H9 (cell line): ENCODE results near the gene TSNAX. TPM values are rescaled to one million over a fixed set of nuclear protein-coding genes. Genes with fewer than 3 reads are reported as not detected.

Experiments
- DNase-seq: peaks from one replicate; pipeline ENCODE4 v3.0.0-alpha.2; 2017
- H2AFZ ChIP-seq: one replicate; pipeline ENCODE4 v1.6.1; 2013; ENCODE audit warnings: mild to moderate bottlenecking, low read length, control low read depth, moderate library complexity
- H2AK5ac ChIP-seq: 2 replicates; pipeline ENCODE4 v1.6.1; 2013; ENCODE audit warnings: low read length, control low read depth, mixed read lengths; ENCODE audit not compliant: insufficient read length
- H2BK120ac ChIP-seq: one replicate; pipeline ENCODE4 v1.6.1; 2013; ENCODE audit warnings: low read depth, mild to moderate bottlenecking, low read length, control low read depth, inconsistent platforms; ENCODE audit not compliant: poor library complexity, severe bottlenecking
- H2BK12ac ChIP-seq: 2 replicates; pipeline ENCODE4 v1.6.1; 2013; ENCODE audit warnings: low read length, control low read depth, mixed read lengths, low read depth; ENCODE audit not compliant: insufficient read length
- H2BK15ac ChIP-seq: 2 replicates; pipeline ENCODE4 v1.6.1; 2013; ENCODE audit warnings: low read depth, low read length, control low read depth
- H2BK20ac ChIP-seq: one replicate; pipeline ENCODE4 v1.6.1; 2013; ENCODE audit warnings: low read depth, mild to moderate bottlenecking, low read length, control low read depth, inconsistent platforms; ENCODE audit not compliant: poor library complexity, severe bottlenecking
- H2BK5ac ChIP-seq: 2 replicates; pipeline ENCODE4 v1.6.1; 2013; ENCODE audit warnings: low read length, control low read depth, mixed read lengths; ENCODE audit not compliant: insufficient read length
- H3K14ac ChIP-seq: 2 replicates; pipeline ENCODE4 v1.6.1; 2013; ENCODE audit warnings: low read length, control low read depth; ENCODE audit not compliant: insufficient read depth
- H3K18ac ChIP-seq: 2 replicates; pipeline ENCODE4 v1.6.1; 2013; ENCODE audit warnings: low read depth, mild to moderate bottlenecking, mixed read lengths, low read length, control low read depth; ENCODE audit not compliant: insufficient read length
- H3K23ac ChIP-seq: 2 replicates; pipeline ENCODE4 v1.6.1; 2013; ENCODE audit warnings: low read length, control low read depth, mixed read lengths, low read depth; ENCODE audit not compliant: insufficient read length
- H3K23me2 ChIP-seq: 2 replicates; pipeline ENCODE4 v1.6.1; 2013; ENCODE audit warnings: low read depth, mild to moderate bottlenecking, mixed read lengths, low read length, control low read depth; ENCODE audit not compliant: insufficient read length, poor library complexity, severe bottlenecking
- H3K27ac ChIP-seq: 2 replicates; pipeline ENCODE4 v1.5.1; 2013; ENCODE audit warnings: low read length, control low read depth, mixed read lengths, low read depth; ENCODE audit not compliant: insufficient read length
- H3K27me3 ChIP-seq: 2 replicates; pipeline ENCODE4 v1.6.1; 2013; ENCODE audit warnings: low read length, control low read depth, inconsistent platforms; ENCODE audit not compliant: insufficient read depth
- H3K4ac ChIP-seq: 2 replicates; pipeline ENCODE4 v1.6.1; 2013; ENCODE audit warnings: low read depth, mild to moderate bottlenecking, control low read depth, inconsistent platforms, low read length, moderate library complexity
- H3K4me1 ChIP-seq: 2 replicates; pipeline ENCODE4 v1.6.1; 2013; ENCODE audit warnings: low read length, control low read depth, inconsistent platforms; ENCODE audit not compliant: insufficient read depth
- H3K4me2 ChIP-seq: 2 replicates; pipeline ENCODE4 v1.6.1; 2013; ENCODE audit warnings: low read length, control low read depth, mixed read lengths; ENCODE audit not compliant: insufficient read length, insufficient read depth
- H3K56ac ChIP-seq: 2 replicates; pipeline ENCODE4 v1.6.1; 2013; ENCODE audit warnings: low read depth, mild to moderate bottlenecking, mixed read lengths, low read length, control low read depth; ENCODE audit not compliant: insufficient read length
- H3K79me1 ChIP-seq: 2 replicates; pipeline ENCODE4 v1.6.1; 2013; ENCODE audit warnings: low read depth, mild to moderate bottlenecking, moderate library complexity, low read length, control low read depth, inconsistent platforms; ENCODE audit not compliant: insufficient read depth, poor library complexity, severe bottlenecking
- H3K79me2 ChIP-seq: 2 replicates; pipeline ENCODE4 v1.6.1; 2013; ENCODE audit warnings: low read length, control low read depth, inconsistent platforms; ENCODE audit not compliant: insufficient read depth
- H3K9ac ChIP-seq: 2 replicates; pipeline ENCODE4 v1.6.1; 2013; ENCODE audit warnings: low read length, control low read depth, mixed read lengths; ENCODE audit not compliant: insufficient read length; ENCODE audit errors: extremely low read depth
- H3K9me3 ChIP-seq: one replicate; pipeline ENCODE4 v1.6.1; 2013; ENCODE audit warnings: low read depth, low read length, inconsistent platforms; ENCODE audit not compliant: control insufficient read depth
- H3T11ph ChIP-seq: one replicate; pipeline ENCODE4 v1.6.1; 2013; ENCODE audit warnings: mild to moderate bottlenecking, low read length, control low read depth, inconsistent platforms
- H4K20me1 ChIP-seq: one replicate; pipeline ENCODE4 v1.6.1; 2013; ENCODE audit not compliant: control insufficient read depth, insufficient read length, insufficient read depth
- H4K5ac ChIP-seq: 2 replicates; pipeline ENCODE4 v1.6.1; 2013; ENCODE audit warnings: low read depth, mild to moderate bottlenecking, mixed read lengths, low read length, control low read depth; ENCODE audit not compliant: insufficient read length
- H4K8ac ChIP-seq: replicated peaks from 2 replicates; pipeline ENCODE4 v1.6.1; 2013; ENCODE audit warnings: low read length, control low read depth, mixed read lengths, low read depth; ENCODE audit not compliant: insufficient read length
- H4K91ac ChIP-seq: 2 replicates; pipeline ENCODE4 v1.6.1; 2013; ENCODE audit warnings: low read depth, mild to moderate bottlenecking, moderate library complexity, mixed read lengths, low read length, control low read depth; ENCODE audit not compliant: insufficient read length
- H3K27ac Mint-ChIP-seq, 3 experiments: 2 replicates in 2 of 3; 3 replicates in 1 of 3; pipeline ENCODE4 v1.8.0; 2020 to 2021; ENCODE audit warnings: mixed read lengths in 3 of 3, mild to moderate bottlenecking in 1 of 3, moderate library complexity in 1 of 3
- H3K27me3 Mint-ChIP-seq: 2 replicates; pipeline ENCODE4 v1.8.0; 2021; ENCODE audit warnings: low read depth, mild to moderate bottlenecking, moderate library complexity, mixed read lengths
- H3K36me3 Mint-ChIP-seq, 3 experiments: 2 replicates in 2 of 3; 3 replicates in 1 of 3; pipeline ENCODE4 v1.8.0; 2020 to 2021; ENCODE audit warnings: low read depth in 3 of 3, mixed read lengths in 3 of 3; ENCODE audit not compliant: insufficient read depth in 1 of 3
- H3K4me1 Mint-ChIP-seq, 2 experiments: 2 replicates each; pipeline ENCODE4 v1.8.0; 2020; ENCODE audit warnings: mixed read lengths in 2 of 2
- H3K4me3 Mint-ChIP-seq, 2 experiments: 2 replicates in 1 of 2; 3 replicates in 1 of 2; pipeline ENCODE4 v1.8.0; 2020 to 2021; ENCODE audit warnings: mild to moderate bottlenecking in 2 of 2, mixed read lengths in 2 of 2, moderate library complexity in 1 of 2
- H3K9me3 Mint-ChIP-seq, 2 experiments: 2 replicates in 1 of 2; 3 replicates in 1 of 2; pipeline ENCODE4 v1.8.0; 2020; ENCODE audit warnings: mild to moderate bottlenecking in 2 of 2, mixed read lengths in 2 of 2, moderate library complexity in 1 of 2
- CTCF ChIP-seq: fragments of 200-600 bp; sonication (generic); conservative IDR thresholded peaks from 3 replicates; pipeline ENCODE4 v1.8.0; 2021; ENCODE audit warnings: antibody characterized with exemption, mild to moderate bottlenecking
- WGBS: extraction: QIAGEN DNeasy Blood & Tissue Kit; methylation state at CpG from one replicate; pipeline ENCODE4 v1.1.7; 2013; ENCODE audit warnings: missing lambda C conversion rate, low lambda C conversion rate, mixed read lengths; ENCODE audit not compliant: insufficient read length; ENCODE audit errors: extremely low coverage; 5-methylcytosine and 5-hydroxymethylcytosine counted together
- total RNA-seq: library from RNA; stranded (reverse); gene quantifications from 2 replicates; pipeline ENCODE4 v1.2.1, GENCODE V29; 2021

The TSNAX gene
- total RNA-seq, 1 experiment from 2014 or later, result 39.9 TPM

- Histone ChIP-seq H3K27me3 (no peaks in the 10 kb centered on the region), H2AK5ac (no peak overlapping the region), H3K9ac (no peak overlapping the region), H3K23ac (no peak overlapping the region), H2BK120ac (no peak overlapping the region), H3K4me1 (no peaks in the 10 kb centered on the region), H3K4ac (no peak overlapping the region), H2AFZ (no peak overlapping the region), H4K8ac (no peak overlapping the region), H2BK12ac (no peak overlapping the region), H3K79me2 (no peaks in the 10 kb centered on the region), H3K9me3 (peaks cover 8% of the 10 kb centered on the region), H2BK5ac (no peak overlapping the region), H3K79me1 (no peaks in the 10 kb centered on the region), H2BK20ac (no peak overlapping the region), H3K18ac (no peak overlapping the region), H3K23me2 (no peaks in the 10 kb centered on the region), H4K91ac (no peak overlapping the region), H3K27ac (no peak overlapping the region), H4K20me1 (no peaks in the 10 kb centered on the region), H4K5ac (no peak overlapping the region), H3K4me2 (no peak overlapping the region), H3K14ac (no peak overlapping the region), H3K56ac (no peak overlapping the region), H2BK15ac (no peak overlapping the region), H3T11ph (no peak overlapping the region)
- Mint-ChIP-seq H3K4me3 (no peak overlapping the region), H3K4me1 (peaks cover 0 to 3% of the 10 kb centered on the region in 2 experiments; a peak in 2 of 4 replicates), H3K27me3 (no peaks in the 10 kb centered on the region; the same call in 1 of the 2 replicates), H3K36me3 (peaks cover 0 to 10% (median 9%) of the 10 kb centered on the region in 3 experiments; a peak in 5 of 7 replicates), H3K27ac (no peak overlapping the region), H3K9me3 (peaks cover 18 to 19% of the 10 kb centered on the region in 2 experiments)
- no peak for DNase-seq
- no peak for TF ChIP-seq CTCF
- WGBS, result no CpG with 5 or more reads among the region's 1 CpG
These were observed 33.9 kb upstream of the TSNAX start for GRCh38 chr1:231494439-231495110.
